HEK293 (cell line): ENCODE data around the gene LDLRAD4.

Source experiments
- SALL2 ChIP-seq: fragments of 450-650 bp; formaldehyde crosslinking; IDR thresholded peaks from 2 replicates; pipeline ENCODE4 v1.5.0; 2017; ENCODE audit warnings: missing biosample characterization, mild to moderate bottlenecking, missing genetic modification characterization, borderline replicate concordance
- ZBTB1 ChIP-seq: fragments of 450-650 bp; formaldehyde crosslinking; IDR thresholded peaks from 2 replicates; pipeline ENCODE4 v1.5.1; 2016; ENCODE audit warnings: missing biosample characterization, missing genetic modification characterization
- ZNF175 ChIP-seq: fragments of 450-650 bp; formaldehyde crosslinking; IDR thresholded peaks from 2 replicates; pipeline ENCODE4 v1.5.1; 2016; ENCODE audit warnings: missing biosample characterization, missing genetic modification characterization
- ZNF324 ChIP-seq: fragments of 450-650 bp; formaldehyde crosslinking; IDR thresholded peaks from 2 replicates; pipeline ENCODE4 v1.5.1; 2016; ENCODE audit warnings: missing biosample characterization, missing genetic modification characterization
- ZNF366 ChIP-seq: fragments of 450-650 bp; formaldehyde crosslinking; conservative IDR thresholded peaks from 2 replicates; pipeline ENCODE4 v1.5.1; 2016; ENCODE audit warnings: missing biosample characterization, missing genetic modification characterization
- ZNF561 ChIP-seq: fragments of 450-650 bp; IDR thresholded peaks from 2 replicates; pipeline ENCODE4 v1.5.1; 2018; ENCODE audit warnings: missing biosample characterization, missing genetic modification characterization, borderline replicate concordance

DNA sequence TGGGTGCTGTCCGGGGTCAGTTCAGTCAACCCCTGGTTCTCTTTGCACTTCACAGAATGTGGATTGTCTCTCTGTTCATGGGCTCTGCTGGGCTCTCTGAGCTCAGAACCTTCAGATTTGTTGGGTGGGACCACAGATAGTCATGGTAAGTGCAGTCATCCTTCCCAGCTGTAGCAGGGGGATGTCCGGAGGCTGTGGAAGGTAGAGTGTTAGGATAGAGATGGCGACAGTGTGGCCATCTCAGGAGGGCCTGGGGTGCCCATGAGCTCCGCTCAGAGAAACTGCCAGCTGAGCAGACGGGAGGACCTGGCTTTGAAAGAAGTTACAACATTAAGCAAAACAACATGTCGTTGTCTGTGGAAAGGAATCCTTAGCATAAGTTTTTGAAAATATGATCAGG lies 358.0 kb downstream of the LDLRAD4 start:
- TF ChIP-seq SALL2 (tag by site-specific recombination) (no peak), ZNF366 (tag by site-specific recombination) (no peak), ZNF324 (tag by site-specific recombination) (no peak), ZNF175 (tag by site-specific recombination) (no peak), ZBTB1 (tag by site-specific recombination) (no peak), ZNF561 (tag by site-specific recombination) (no peak)
